ENCODE results near the gene TNFAIP8. TPM values are rescaled to one million over a fixed set of nuclear protein-coding genes. Genes with fewer than 3 reads are reported as not detected.

The TNFAIP8 gene
- total and polyA plus RNA-seq, 9 of the 15 experiments (the other 6 are each of a cell fraction or from before 2014, with no cell fraction given), result 29.9 to 52.2 (median 44.8) TPM

GRCh38 chr5:119322948-119323537, 32.8 kb upstream of the TNFAIP8 start (continued):
- TF ChIP-seq HDAC1 (IDR thresholded peaks at IDR 0.05), result no peak
- peak; percentile 27; the same call in 1 of the 2 replicates for TF ChIP-seq ELF4 (CRISPR knock-in tag; IDR thresholded peaks at IDR 0.05)
- no peak for TF ChIP-seq ZNF3 (CRISPR knock-in tag; IDR thresholded peaks at IDR 0.05)
- TF ChIP-seq E2F5 (CRISPR knock-in tag; IDR thresholded peaks at IDR 0.05), result no peak
- no peak for TF ChIP-seq ZBTB12 (CRISPR knock-in tag; IDR thresholded peaks at IDR 0.05)
- TF ChIP-seq ETV5 (CRISPR knock-in tag; IDR thresholded peaks at IDR 0.05; ENCODE audit: low read depth), result no peak
- no peak for TF ChIP-seq IRF1 (CRISPR knock-in tag; IDR thresholded peaks at IDR 0.05; ENCODE audit: borderline replicate concordance)
- no peak for TF ChIP-seq CHD7 (IDR thresholded peaks at IDR 0.05; ENCODE audit: low read depth, low read length)
- peak in 1 of 2 experiments; percentile 16; a peak in 1 of 4 replicates for TF ChIP-seq RAD21 (CRISPR knock-in tag; conservative IDR thresholded peaks at IDR 0.05 in 1 of 2, IDR thresholded peaks at IDR 0.05 in 1 of 2)
- TF ChIP-seq LEF1 (IDR thresholded peaks at IDR 0.05), result no peak
- TF ChIP-seq SNIP1 (IDR thresholded peaks at IDR 0.05; ENCODE audit: low read depth), result no peak
- TF ChIP-seq CC2D1A (IDR thresholded peaks at IDR 0.05), result no peak
- TF ChIP-seq ZNF511 (CRISPR knock-in tag; IDR thresholded peaks at IDR 0.05), result no peak
